ENCODE results near the gene RHCE.

- peak; percentile 80 for TF ChIP-seq SP1 (IDR thresholded peaks at IDR 0.05)
- TF ChIP-seq CTCF (IDR thresholded peaks at IDR 0.05; ENCODE audit: low read depth, low read length, missing input control): peak; percentile 2
These were observed 2.6 kb upstream of the RHCE start for GRCh38 chr1:25423206-25423605.

All from liver (tissue), 3 donors.